HepG2 (cell line): Measurements from ENCODE around the gene RERE. TPM values are rescaled to one million over a fixed set of nuclear protein-coding genes. Genes with fewer than 3 reads are reported as not detected.

Experiments
- CBX1 ChIP-seq: IDR thresholded peaks from one replicate; pipeline ENCODE4 v1.6.1; 2016; ENCODE audit warnings: antibody characterized with exemption, low read depth
- CREB1 ChIP-seq, 2 experiments: fragments of 450-650 bp in 1 of 2; IDR thresholded peaks; 2 replicates each; pipeline ENCODE4 v1.6.1; 2016 to 2017; ENCODE audit warnings: control low read depth in 1 of 2, mild to moderate bottlenecking in 1 of 2, missing compliant biosample characterization in 1 of 2, missing genetic modification characterization in 1 of 2
- CREM ChIP-seq, 2 experiments: sonication (generic) in 1 of 2; formaldehyde crosslinking in 1 of 2; IDR thresholded peaks; 2 replicates each; pipeline versions ENCODE4 v1.4.0 to v1.6.1; 2016 to 2020; ENCODE audit warnings: antibody characterized with exemption in 1 of 2, mild to moderate bottlenecking in 1 of 2, missing genetic modification reagents in 1 of 2
- DPF2 ChIP-seq: sonication (generic); formaldehyde crosslinking; IDR thresholded peaks from 2 replicates; pipeline ENCODE4 v1.4.0; 2020; ENCODE audit warnings: mild to moderate bottlenecking, low read depth, missing genetic modification reagents, borderline replicate concordance
- FOXK2 ChIP-seq: fragments of 450-650 bp; IDR thresholded peaks from 2 replicates; pipeline ENCODE4 v1.6.1; 2016
- MIER2 ChIP-seq: IDR thresholded peaks from 2 replicates; pipeline ENCODE4 v1.6.1; 2016; ENCODE audit warnings: missing biosample characterization, missing genetic modification reagents
- RFX5 ChIP-seq: IDR thresholded peaks from 2 replicates; pipeline ENCODE4 v1.6.1; 2011; ENCODE audit warnings: low read depth, low read length, improper control_type of control experiment
- SALL2 ChIP-seq: sonication (generic); formaldehyde crosslinking; IDR thresholded peaks from 2 replicates; pipeline ENCODE4 v1.8.1; 2023; ENCODE audit warnings: mild to moderate bottlenecking, missing genetic modification reagents, inconsistent platforms
- ZNF12 ChIP-seq: sonication (generic); formaldehyde crosslinking; IDR thresholded peaks from 2 replicates; pipeline ENCODE4 v1.5.0; 2020; ENCODE audit warnings: missing genetic modification reagents
- ZNF136 ChIP-seq: sonication (generic); formaldehyde crosslinking; IDR thresholded peaks from 2 replicates; pipeline ENCODE4 v1.8.1; 2022; ENCODE audit warnings: low read depth, mild to moderate bottlenecking, moderate library complexity, missing genetic modification reagents
- ZNF225 ChIP-seq: sonication (generic); formaldehyde crosslinking; IDR thresholded peaks from 2 replicates; pipeline ENCODE4 v1.4.0; 2020; ENCODE audit warnings: mild to moderate bottlenecking, missing genetic modification reagents
- ZNF430 ChIP-seq: sonication (generic); formaldehyde crosslinking; IDR thresholded peaks from 2 replicates; pipeline ENCODE4 v1.9.0; 2021; ENCODE audit warnings: mild to moderate bottlenecking, missing genetic modification reagents
- ZNF670 ChIP-seq: sonication (generic); formaldehyde crosslinking; IDR thresholded peaks from 2 replicates; pipeline ENCODE4 v1.8.0; 2022; ENCODE audit warnings: mild to moderate bottlenecking, missing genetic modification reagents, borderline replicate concordance
- ZNF883 ChIP-seq: sonication (generic); formaldehyde crosslinking; IDR thresholded peaks from 2 replicates; pipeline ENCODE4 v1.5.1; 2020; ENCODE audit warnings: mild to moderate bottlenecking, missing genetic modification reagents; ENCODE audit errors: not compliant biosample characterization
- ZSCAN12 ChIP-seq: sonication (generic); formaldehyde crosslinking; IDR thresholded peaks from 2 replicates; pipeline ENCODE4 v1.9.0; 2021; ENCODE audit warnings: mild to moderate bottlenecking, missing genetic modification reagents
- polyA plus RNA-seq, 8 experiments: library from polyadenylated mRNA; depleted of rRNA in 3 of 8; stranded (reverse) in 7 of 8; unstranded in 1 of 8; fragments of >200 nt; fragmentation: Illumina TruSeq in 4 of 8; extraction: Trizol in 4 of 8; gene quantifications; 2 replicates each; pipeline versions ENCODE4 v1.2.1 to v1.2.3, GENCODE V29; 2011 to 2016; ENCODE audit warnings: low read depth in 4 of 8, missing spikeins in 1 of 8, mixed read lengths in 1 of 8; ENCODE audit not compliant: insufficient read depth in 1 of 8
- total RNA-seq, 5 experiments: library from RNA; depleted of rRNA; stranded (reverse); fragments of >200 nt; fragmentation: Illumina TruSeq; extraction: Trizol; gene quantifications; 2 replicates each; pipeline ENCODE4 v1.2.3, GENCODE V29; 2016; ENCODE audit warnings: low read depth in 1 of 5
- TF ChIP-seq, protein P1 (sequence below): IDR thresholded peaks from 2 replicates; pipeline ENCODE4 v1.6.1; 2018; ENCODE audit warnings: missing genetic modification reagents
- TF ChIP-seq, protein P2 (sequence below): sonication (generic); formaldehyde crosslinking; IDR thresholded peaks from 2 replicates; pipeline ENCODE4 v1.9.0; 2021; ENCODE audit warnings: missing genetic modification reagents, borderline replicate concordance
- TF ChIP-seq, protein P3 (sequence below): sonication (generic); formaldehyde crosslinking; IDR thresholded peaks from 2 replicates; pipeline ENCODE4 v1.4.0; 2020; ENCODE audit warnings: mild to moderate bottlenecking, missing genetic modification reagents
- TF ChIP-seq, protein P4 (sequence below): sonication (generic); formaldehyde crosslinking; IDR thresholded peaks from 2 replicates; pipeline ENCODE4 v1.4.0; 2020; ENCODE audit warnings: missing genetic modification reagents

Gene RERE
- total and polyA plus RNA-seq, 2 of the 13 experiments (the other 11 are each of a cell fraction or from before 2014, with no cell fraction given), result 18.3 to 21.9 TPM

DNA sequence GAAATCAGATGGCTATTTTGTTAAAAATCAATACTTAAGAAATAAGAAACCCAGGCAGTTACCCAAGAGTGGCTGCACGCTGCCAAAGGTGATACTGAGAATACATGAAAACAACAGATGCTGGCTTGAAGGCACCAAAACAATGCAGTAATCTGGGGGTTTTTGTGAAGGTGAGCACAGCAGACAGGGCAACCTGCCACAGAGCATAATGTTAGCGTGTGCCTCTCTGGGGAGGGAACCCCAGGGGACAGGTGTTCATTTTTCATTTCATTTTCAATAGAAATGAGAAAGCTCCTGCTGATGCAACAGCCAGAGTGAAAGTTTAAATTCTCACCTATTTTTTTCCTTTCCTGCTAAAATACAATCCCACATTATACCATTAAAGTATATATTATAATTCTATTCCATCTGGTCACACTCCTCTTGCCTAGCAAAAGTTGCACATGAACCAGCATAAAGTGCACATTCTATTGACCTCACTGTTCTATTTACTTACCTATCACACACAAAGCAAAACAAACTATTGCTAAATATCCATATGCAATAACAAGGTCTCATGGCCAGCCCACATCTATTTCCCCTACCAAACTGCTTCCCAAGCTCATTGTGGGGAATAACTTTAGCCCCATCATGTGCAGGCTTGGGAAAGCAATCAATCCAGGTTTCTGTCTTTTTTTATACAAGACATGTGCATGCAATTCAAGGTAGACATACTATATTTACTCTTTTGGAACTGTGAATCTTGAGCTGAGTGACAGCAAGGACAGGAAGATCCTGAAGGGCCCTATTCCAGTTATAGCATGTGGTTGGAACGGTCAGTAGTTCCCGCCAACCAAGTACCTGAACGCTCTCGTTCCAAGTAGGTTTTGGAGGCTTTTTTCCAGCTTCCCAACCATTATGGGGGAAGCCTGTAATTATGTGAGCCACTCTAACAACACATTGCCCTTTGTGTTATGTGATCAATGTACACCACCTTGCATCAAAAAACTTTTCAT lies 173.6 kb downstream of the RERE start (continued):
- TF ChIP-seq, protein P1, sequence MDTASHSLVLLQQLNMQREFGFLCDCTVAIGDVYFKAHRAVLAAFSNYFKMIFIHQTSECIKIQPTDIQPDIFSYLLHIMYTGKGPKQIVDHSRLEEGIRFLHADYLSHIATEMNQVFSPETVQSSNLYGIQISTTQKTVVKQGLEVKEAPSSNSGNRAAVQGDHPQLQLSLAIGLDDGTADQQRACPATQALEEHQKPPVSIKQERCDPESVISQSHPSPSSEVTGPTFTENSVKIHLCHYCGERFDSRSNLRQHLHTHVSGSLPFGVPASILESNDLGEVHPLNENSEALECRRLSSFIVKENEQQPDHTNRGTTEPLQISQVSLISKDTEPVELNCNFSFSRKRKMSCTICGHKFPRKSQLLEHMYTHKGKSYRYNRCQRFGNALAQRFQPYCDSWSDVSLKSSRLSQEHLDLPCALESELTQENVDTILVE, result 0 out of 2 replicates have a peak, but pooled peaks have one; percentile 29
- TF ChIP-seq RFX5 (no peak), DPF2 (CRISPR knock-in tag) (peak; percentile 72), SALL2 (CRISPR knock-in tag) (no peak), CREM (IDR thresholded peaks at IDR 0.05) (peak; percentile 62; the same call in 1 of the 2 replicates), CREM (CRISPR knock-in tag; IDR thresholded peaks at IDR 0.05) (no peak), ZNF670 (peak; percentile 66; the same call in 1 of the 2 replicates), ZSCAN12 (CRISPR knock-in tag) (no peak), CREB1 (IDR thresholded peaks at IDR 0.05) (no peak), CREB1 (CRISPR knock-in tag; IDR thresholded peaks at IDR 0.05) (peak; percentile 78), MIER2 (CRISPR knock-in tag) (0 out of 2 replicates have a peak, but pooled peaks have one; percentile 37), FOXK2 (peak; percentile 60; the same call in 1 of the 2 replicates), CBX1 (no peak), ZNF883 (no peak), ZNF12 (CRISPR knock-in tag) (no peak; the same call in 1 of the 2 replicates), ZNF430 (CRISPR knock-in tag) (no peak), ZNF136 (CRISPR knock-in tag) (no peak), ZNF225 (CRISPR knock-in tag) (no peak)
- TF ChIP-seq, protein P2, sequence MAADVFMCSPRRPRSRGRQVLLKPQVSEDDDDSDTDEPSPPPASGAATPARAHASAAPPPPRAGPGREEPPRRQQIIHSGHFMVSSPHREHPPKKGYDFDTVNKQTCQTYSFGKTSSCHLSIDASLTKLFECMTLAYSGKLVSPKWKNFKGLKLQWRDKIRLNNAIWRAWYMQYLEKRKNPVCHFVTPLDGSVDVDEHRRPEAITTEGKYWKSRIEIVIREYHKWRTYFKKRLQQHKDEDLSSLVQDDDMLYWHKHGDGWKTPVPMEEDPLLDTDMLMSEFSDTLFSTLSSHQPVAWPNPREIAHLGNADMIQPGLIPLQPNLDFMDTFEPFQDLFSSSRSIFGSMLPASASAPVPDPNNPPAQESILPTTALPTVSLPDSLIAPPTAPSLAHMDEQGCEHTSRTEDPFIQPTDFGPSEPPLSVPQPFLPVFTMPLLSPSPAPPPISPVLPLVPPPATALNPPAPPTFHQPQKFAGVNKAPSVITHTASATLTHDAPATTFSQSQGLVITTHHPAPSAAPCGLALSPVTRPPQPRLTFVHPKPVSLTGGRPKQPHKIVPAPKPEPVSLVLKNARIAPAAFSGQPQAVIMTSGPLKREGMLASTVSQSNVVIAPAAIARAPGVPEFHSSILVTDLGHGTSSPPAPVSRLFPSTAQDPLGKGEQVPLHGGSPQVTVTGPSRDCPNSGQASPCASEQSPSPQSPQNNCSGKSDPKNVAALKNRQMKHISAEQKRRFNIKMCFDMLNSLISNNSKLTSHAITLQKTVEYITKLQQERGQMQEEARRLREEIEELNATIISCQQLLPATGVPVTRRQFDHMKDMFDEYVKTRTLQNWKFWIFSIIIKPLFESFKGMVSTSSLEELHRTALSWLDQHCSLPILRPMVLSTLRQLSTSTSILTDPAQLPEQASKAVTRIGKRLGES (CRISPR knock-in tag), result no peak
- TF ChIP-seq, protein P3, sequence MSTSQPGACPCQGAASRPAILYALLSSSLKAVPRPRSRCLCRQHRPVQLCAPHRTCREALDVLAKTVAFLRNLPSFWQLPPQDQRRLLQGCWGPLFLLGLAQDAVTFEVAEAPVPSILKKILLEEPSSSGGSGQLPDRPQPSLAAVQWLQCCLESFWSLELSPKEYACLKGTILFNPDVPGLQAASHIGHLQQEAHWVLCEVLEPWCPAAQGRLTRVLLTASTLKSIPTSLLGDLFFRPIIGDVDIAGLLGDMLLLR (CRISPR knock-in tag), result no peak
- TF ChIP-seq, protein P4, sequence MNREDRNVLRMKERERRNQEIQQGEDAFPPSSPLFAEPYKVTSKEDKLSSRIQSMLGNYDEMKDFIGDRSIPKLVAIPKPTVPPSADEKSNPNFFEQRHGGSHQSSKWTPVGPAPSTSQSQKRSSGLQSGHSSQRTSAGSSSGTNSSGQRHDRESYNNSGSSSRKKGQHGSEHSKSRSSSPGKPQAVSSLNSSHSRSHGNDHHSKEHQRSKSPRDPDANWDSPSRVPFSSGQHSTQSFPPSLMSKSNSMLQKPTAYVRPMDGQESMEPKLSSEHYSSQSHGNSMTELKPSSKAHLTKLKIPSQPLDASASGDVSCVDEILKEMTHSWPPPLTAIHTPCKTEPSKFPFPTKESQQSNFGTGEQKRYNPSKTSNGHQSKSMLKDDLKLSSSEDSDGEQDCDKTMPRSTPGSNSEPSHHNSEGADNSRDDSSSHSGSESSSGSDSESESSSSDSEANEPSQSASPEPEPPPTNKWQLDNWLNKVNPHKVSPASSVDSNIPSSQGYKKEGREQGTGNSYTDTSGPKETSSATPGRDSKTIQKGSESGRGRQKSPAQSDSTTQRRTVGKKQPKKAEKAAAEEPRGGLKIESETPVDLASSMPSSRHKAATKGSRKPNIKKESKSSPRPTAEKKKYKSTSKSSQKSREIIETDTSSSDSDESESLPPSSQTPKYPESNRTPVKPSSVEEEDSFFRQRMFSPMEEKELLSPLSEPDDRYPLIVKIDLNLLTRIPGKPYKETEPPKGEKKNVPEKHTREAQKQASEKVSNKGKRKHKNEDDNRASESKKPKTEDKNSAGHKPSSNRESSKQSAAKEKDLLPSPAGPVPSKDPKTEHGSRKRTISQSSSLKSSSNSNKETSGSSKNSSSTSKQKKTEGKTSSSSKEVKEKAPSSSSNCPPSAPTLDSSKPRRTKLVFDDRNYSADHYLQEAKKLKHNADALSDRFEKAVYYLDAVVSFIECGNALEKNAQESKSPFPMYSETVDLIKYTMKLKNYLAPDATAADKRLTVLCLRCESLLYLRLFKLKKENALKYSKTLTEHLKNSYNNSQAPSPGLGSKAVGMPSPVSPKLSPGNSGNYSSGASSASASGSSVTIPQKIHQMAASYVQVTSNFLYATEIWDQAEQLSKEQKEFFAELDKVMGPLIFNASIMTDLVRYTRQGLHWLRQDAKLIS, result no peak
